HepG2 (cell line): ENCODE measurements around the gene MDM4. TPM values are rescaled to one million over a fixed set of nuclear protein-coding genes. Genes with fewer than 3 reads are reported as not detected.

ENCODE experiments used
- FOXO1 ChIP-seq: sonication (generic); formaldehyde crosslinking; IDR thresholded peaks from 2 replicates; pipeline ENCODE4 v1.4.0; 2020; ENCODE audit warnings: missing genetic modification reagents
- HCFC1 ChIP-seq: fragments of 150-350 bp; IDR thresholded peaks from 2 replicates; pipeline ENCODE4 v1.6.1; 2014; ENCODE audit warnings: low read depth, low read length
- MLLT10 ChIP-seq: sonication (generic); formaldehyde crosslinking; IDR thresholded peaks from 2 replicates; pipeline ENCODE4 v1.4.0; 2020; ENCODE audit warnings: missing genetic modification reagents
- SRY ChIP-seq: sonication (generic); formaldehyde crosslinking; IDR thresholded peaks from 2 replicates; pipeline ENCODE4 v1.8.0; 2022; ENCODE audit warnings: mild to moderate bottlenecking, missing genetic modification reagents
- TRIM24 ChIP-seq: sonication (generic); formaldehyde crosslinking; IDR thresholded peaks from 2 replicates; pipeline ENCODE4 v1.8.0; 2022; ENCODE audit warnings: mild to moderate bottlenecking, missing genetic modification reagents
- ZBTB7A ChIP-seq: sonication (generic); formaldehyde crosslinking; IDR thresholded peaks from 2 replicates; pipeline ENCODE4 v1.8.0; 2022; ENCODE audit warnings: mild to moderate bottlenecking, missing genetic modification reagents
- ZNF33A ChIP-seq: sonication (generic); formaldehyde crosslinking; IDR thresholded peaks from 2 replicates; pipeline ENCODE4 v1.5.1; 2020; ENCODE audit warnings: missing genetic modification reagents, mild to moderate bottlenecking, moderate library complexity, borderline replicate concordance
- ZNF720 ChIP-seq: sonication (generic); formaldehyde crosslinking; IDR thresholded peaks from 2 replicates; pipeline ENCODE4 v1.4.0; 2020; ENCODE audit warnings: missing genetic modification reagents
- ZNF737 ChIP-seq: sonication (generic); formaldehyde crosslinking; IDR thresholded peaks from 2 replicates; pipeline ENCODE4 v1.5.0; 2020; ENCODE audit warnings: missing genetic modification reagents, mild to moderate bottlenecking, borderline replicate concordance
- polyA plus RNA-seq, 8 experiments: library from polyadenylated mRNA; depleted of rRNA in 3 of 8; stranded (reverse) in 7 of 8; unstranded in 1 of 8; fragments of >200 nt; fragmentation: Illumina TruSeq in 4 of 8; extraction: Trizol in 4 of 8; gene quantifications; 2 replicates each; pipeline versions ENCODE4 v1.2.1 to v1.2.3, GENCODE V29; 2011 to 2016; ENCODE audit warnings: low read depth in 4 of 8, missing spikeins in 1 of 8, mixed read lengths in 1 of 8; ENCODE audit not compliant: insufficient read depth in 1 of 8
- total RNA-seq, 5 experiments: library from RNA; depleted of rRNA; stranded (reverse); fragments of >200 nt; fragmentation: Illumina TruSeq; extraction: Trizol; gene quantifications; 2 replicates each; pipeline ENCODE4 v1.2.3, GENCODE V29; 2016; ENCODE audit warnings: low read depth in 1 of 5
- TF ChIP-seq, protein P1 (sequence below): sonication (generic); formaldehyde crosslinking; IDR thresholded peaks from 2 replicates; pipeline ENCODE4 v1.4.0; 2020; ENCODE audit warnings: mild to moderate bottlenecking, low read depth, missing genetic modification reagents
- TF ChIP-seq, protein P2 (sequence below): sonication (generic); formaldehyde crosslinking; IDR thresholded peaks from one replicate; pipeline ENCODE4 v1.5.1; 2020; ENCODE audit warnings: mild to moderate bottlenecking, missing genetic modification reagents; ENCODE audit errors: not compliant biosample characterization

MDM4 gene
- total and polyA plus RNA-seq, 2 of the 13 experiments (the other 11 are each of a cell fraction or from before 2014, with no cell fraction given) = 14.9 to 19.0 TPM

DNA sequence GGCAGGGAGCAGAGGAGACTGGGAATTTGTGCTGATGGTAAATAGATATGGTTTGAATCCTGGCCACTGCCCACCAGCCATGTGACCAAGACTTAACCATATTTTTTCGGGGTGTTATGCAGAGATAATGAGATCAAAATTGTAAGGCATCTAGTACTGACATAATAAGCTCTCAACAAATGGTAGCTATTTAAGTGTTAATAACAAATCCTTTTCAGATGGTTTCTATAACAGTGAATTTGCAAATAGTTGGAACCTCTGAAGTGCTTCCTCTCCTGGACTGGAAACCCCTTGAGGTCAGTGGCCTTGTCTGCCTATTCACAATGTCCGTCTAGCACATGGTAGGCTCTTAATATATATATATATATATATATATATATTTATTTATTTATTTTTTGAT is 64.7 kb downstream of the MDM4 start (continued):
- TF ChIP-seq, protein P1, sequence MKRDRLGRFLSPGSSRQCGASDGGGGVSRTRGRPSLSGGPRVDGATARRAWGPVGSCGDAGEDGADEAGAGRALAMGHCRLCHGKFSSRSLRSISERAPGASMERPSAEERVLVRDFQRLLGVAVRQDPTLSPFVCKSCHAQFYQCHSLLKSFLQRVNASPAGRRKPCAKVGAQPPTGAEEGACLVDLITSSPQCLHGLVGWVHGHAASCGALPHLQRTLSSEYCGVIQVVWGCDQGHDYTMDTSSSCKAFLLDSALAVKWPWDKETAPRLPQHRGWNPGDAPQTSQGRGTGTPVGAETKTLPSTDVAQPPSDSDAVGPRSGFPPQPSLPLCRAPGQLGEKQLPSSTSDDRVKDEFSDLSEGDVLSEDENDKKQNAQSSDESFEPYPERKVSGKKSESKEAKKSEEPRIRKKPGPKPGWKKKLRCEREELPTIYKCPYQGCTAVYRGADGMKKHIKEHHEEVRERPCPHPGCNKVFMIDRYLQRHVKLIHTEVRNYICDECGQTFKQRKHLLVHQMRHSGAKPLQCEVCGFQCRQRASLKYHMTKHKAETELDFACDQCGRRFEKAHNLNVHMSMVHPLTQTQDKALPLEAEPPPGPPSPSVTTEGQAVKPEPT = no peak
- TF ChIP-seq ZBTB7A (CRISPR knock-in tag) = no peak
- no peak for TF ChIP-seq ZNF720 (CRISPR knock-in tag)
- TF ChIP-seq TRIM24 (CRISPR knock-in tag) = no peak
- no peak for TF ChIP-seq ZNF33A (CRISPR knock-in tag)
- TF ChIP-seq FOXO1 (CRISPR knock-in tag) = no peak
- no peak for TF ChIP-seq ZNF737 (CRISPR knock-in tag)
- no peak for TF ChIP-seq HCFC1
- TF ChIP-seq, protein P2, sequence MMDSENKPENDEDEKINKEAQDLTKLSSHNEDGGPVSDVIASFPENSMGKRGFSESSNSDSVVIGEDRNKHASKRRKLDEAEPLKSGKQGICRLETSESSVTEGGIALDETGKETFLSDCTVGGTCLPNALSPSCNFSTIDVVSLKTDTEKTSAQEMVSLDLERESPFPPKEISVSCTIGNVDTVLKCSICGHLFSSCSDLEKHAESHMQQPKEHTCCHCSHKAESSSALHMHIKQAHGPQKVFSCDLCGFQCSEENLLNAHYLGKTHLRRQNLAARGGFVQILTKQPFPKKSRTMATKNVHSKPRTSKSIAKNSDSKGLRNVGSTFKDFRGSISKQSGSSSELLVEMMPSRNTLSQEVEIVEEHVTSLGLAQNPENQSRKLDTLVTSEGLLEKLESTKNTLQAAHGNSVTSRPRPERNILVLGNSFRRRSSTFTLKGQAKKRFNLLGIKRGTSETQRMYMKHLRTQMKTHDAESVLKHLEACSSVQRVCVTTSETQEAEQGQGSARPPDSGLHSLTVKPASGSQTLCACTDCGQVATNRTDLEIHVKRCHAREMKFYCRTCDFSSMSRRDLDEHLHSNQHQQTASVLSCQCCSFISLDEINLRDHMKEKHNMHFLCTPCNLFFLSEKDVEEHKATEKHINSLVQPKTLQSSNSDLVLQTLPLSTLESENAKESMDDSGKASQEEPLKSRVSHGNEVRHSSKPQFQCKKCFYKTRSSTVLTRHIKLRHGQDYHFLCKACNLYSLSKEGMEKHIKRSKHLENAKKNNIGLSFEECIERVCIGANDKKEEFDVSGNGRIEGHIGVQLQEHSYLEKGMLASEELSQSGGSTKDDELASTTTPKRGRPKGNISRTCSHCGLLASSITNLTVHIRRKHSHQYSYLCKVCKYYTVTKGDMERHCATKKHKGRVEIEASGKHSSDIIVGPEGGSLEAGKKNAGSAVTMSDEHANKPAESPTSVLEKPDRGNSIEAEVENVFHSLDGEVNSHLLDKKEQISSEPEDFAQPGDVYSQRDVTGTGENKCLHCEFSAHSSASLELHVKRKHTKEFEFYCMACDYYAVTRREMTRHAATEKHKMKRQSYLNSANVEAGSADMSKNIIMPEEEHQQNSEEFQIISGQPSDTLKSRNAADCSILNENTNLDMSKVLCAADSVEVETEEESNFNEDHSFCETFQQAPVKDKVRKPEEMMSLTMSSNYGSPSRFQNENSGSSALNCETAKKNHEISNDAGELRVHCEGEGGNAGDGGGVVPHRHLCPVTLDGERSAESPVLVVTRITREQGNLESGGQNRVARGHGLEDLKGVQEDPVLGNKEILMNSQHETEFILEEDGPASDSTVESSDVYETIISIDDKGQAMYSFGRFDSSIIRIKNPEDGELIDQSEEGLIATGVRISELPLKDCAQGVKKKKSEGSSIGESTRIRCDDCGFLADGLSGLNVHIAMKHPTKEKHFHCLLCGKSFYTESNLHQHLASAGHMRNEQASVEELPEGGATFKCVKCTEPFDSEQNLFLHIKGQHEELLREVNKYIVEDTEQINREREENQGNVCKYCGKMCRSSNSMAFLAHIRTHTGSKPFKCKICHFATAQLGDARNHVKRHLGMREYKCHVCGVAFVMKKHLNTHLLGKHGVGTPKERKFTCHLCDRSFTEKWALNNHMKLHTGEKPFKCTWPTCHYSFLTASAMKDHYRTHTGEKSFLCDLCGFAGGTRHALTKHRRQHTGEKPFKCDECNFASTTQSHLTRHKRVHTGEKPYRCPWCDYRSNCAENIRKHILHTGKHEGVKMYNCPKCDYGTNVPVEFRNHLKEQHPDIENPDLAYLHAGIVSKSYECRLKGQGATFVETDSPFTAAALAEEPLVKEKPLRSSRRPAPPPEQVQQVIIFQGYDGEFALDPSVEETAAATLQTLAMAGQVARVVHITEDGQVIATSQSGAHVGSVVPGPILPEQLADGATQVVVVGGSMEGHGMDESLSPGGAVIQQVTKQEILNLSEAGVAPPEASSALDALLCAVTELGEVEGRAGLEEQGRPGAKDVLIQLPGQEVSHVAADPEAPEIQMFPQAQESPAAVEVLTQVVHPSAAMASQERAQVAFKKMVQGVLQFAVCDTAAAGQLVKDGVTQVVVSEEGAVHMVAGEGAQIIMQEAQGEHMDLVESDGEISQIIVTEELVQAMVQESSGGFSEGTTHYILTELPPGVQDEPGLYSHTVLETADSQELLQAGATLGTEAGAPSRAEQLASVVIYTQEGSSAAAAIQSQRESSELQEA (CRISPR knock-in tag) = no peak
- TF ChIP-seq MLLT10 (CRISPR knock-in tag) = no peak
- TF ChIP-seq SRY (CRISPR knock-in tag) = no peak
- TF ChIP-seq, all 625 proteins: peak for 0
